Endothelial cell (in vitro differentiated cells): ENCODE measurements around the gene HIGD1B. TPM values are rescaled to one million over a fixed set of nuclear protein-coding genes. Genes with fewer than 3 reads are reported as not detected.

Experiments used
- DNase-seq: peaks from one replicate; pipeline ENCODE4 v3.0.0; 2021; ENCODE audit warnings: low spot score
- H3K27ac Mint-ChIP-seq: one replicate; pipeline ENCODE4 v1.8.0; 2021; ENCODE audit warnings: mixed read lengths, inconsistent platforms; ENCODE audit not compliant: unreplicated experiment
- H3K27me3 Mint-ChIP-seq: one replicate; pipeline ENCODE4 v1.8.0; 2021; ENCODE audit warnings: mild to moderate bottlenecking, moderate library complexity, mixed read lengths, inconsistent platforms; ENCODE audit not compliant: unreplicated experiment
- H3K36me3 Mint-ChIP-seq: one replicate; pipeline ENCODE4 v1.8.0; 2021; ENCODE audit warnings: mild to moderate bottlenecking, low read depth, mixed read lengths, inconsistent platforms; ENCODE audit not compliant: unreplicated experiment
- H3K4me1 Mint-ChIP-seq: one replicate; pipeline ENCODE4 v1.8.0; 2021; ENCODE audit warnings: mild to moderate bottlenecking, mixed read lengths, inconsistent platforms; ENCODE audit not compliant: unreplicated experiment
- H3K4me3 Mint-ChIP-seq: one replicate; pipeline ENCODE4 v1.8.0; 2021; ENCODE audit warnings: mild to moderate bottlenecking, mixed read lengths, inconsistent platforms; ENCODE audit not compliant: unreplicated experiment
- H3K9me3 Mint-ChIP-seq: one replicate; pipeline ENCODE4 v1.8.0; 2021; ENCODE audit warnings: mixed read lengths, inconsistent platforms; ENCODE audit not compliant: unreplicated experiment
- total RNA-seq: library from RNA; stranded (reverse); fragmentation: NEBNext Ultra II Directional; extraction: Animal tissue kit (Norgen Biotek cat#: 25700); gene quantifications from one replicate; pipeline ENCODE4 v1.2.1, GENCODE V29; 2021; ENCODE audit not compliant: unreplicated experiment
- TF ChIP-seq, protein P1 (sequence below): fragments of 200-600 bp; sonication (generic); IDR thresholded peaks from one replicate; pipeline ENCODE4 v1.5.0; 2021; ENCODE audit warnings: antibody characterized with exemption; ENCODE audit not compliant: unreplicated experiment

Gene HIGD1B
- total RNA-seq, 1 donor from 2014 or later, result not detected

DNA sequence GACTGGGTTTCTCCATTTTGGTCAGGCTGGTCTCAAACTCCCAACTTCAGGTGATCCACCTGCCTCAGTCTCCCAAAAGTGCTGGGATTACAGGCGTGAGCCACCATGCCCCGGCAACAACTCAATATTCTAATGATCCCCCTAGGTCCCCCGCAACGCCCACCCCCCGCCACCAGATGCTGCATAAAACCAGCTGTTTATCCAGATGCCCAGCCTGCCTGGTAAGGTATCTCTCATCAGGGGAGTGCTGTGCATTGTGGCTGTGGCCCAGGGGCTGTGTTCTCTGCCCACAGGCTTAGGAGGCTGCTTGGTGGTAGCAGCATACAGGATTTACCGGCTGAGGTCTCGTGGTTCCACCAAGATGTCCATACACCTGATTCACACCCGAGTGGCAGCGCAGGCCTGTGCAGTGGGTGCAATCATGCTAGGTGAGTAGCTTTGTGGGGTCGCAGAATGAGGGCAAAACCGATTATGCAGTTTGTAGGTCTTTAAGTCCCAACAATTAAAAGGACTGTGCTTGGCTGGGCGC, 1.3 kb downstream of the HIGD1B start:
- H3K4me1 Mint-ChIP-seq, result peaks cover 4% of the 10 kb centered on the region
- TF ChIP-seq, protein P1, sequence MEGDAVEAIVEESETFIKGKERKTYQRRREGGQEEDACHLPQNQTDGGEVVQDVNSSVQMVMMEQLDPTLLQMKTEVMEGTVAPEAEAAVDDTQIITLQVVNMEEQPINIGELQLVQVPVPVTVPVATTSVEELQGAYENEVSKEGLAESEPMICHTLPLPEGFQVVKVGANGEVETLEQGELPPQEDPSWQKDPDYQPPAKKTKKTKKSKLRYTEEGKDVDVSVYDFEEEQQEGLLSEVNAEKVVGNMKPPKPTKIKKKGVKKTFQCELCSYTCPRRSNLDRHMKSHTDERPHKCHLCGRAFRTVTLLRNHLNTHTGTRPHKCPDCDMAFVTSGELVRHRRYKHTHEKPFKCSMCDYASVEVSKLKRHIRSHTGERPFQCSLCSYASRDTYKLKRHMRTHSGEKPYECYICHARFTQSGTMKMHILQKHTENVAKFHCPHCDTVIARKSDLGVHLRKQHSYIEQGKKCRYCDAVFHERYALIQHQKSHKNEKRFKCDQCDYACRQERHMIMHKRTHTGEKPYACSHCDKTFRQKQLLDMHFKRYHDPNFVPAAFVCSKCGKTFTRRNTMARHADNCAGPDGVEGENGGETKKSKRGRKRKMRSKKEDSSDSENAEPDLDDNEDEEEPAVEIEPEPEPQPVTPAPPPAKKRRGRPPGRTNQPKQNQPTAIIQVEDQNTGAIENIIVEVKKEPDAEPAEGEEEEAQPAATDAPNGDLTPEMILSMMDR, result no peak
- no peaks in the 10 kb centered on the region for H3K9me3 Mint-ChIP-seq
- no peak overlapping the region for H3K27ac Mint-ChIP-seq
- H3K36me3 Mint-ChIP-seq, result peaks cover 24% of the 10 kb centered on the region
- H3K27me3 Mint-ChIP-seq, result peaks cover 7% of the 10 kb centered on the region
- no peak for DNase-seq
- H3K4me3 Mint-ChIP-seq, result no peak overlapping the region

DNA sequence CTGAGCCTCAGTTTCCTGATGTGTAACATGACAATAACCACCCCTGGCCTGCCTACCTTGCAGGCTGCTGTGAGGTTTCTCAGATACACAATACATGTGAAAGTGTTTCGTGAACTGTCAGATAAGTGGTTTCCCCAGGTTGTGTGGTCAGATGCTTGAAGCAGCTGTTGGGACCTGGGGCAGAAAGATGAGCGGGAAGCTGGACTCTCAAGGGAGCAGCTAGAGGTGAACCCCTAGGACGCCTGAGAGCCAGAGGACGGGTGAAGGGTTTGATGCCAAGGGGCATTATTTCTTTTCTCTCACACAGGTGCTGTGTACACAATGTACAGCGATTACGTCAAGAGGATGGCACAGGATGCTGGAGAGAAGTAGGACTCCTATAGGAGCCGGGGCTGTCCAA, 2.3 kb downstream of the HIGD1B start:
- no peak for DNase-seq
- Mint-ChIP-seq H3K9me3 (no peaks in the 10 kb centered on the region), H3K27me3 (peaks cover 7% of the 10 kb centered on the region), H3K27ac (no peak overlapping the region), H3K4me1 (no peaks in the 10 kb centered on the region), H3K36me3 (peaks cover 32% of the 10 kb centered on the region), H3K4me3 (no peak overlapping the region)
- TF ChIP-seq, protein P1, result no peak

DNA sequence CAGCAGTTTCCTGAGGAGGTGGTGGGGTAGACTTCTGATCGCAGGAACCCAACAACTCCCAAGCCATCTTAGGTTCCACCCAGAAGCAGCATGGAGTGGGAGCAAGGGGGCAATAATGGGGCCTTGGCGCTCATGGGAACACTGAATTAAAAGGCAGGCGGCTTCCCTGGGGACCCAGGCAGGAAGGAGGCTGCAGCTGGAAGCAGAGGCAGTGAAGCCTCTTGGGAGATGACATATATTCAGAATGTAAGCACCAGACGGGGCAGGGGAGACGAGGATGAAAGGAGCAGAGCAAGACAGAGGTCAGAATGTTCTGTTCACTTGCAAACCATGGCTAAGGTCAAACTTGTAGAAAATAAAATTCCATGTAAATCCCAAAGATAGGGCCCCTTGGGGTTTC, 2.9 kb downstream of the HIGD1B start:
- Mint-ChIP-seq H3K27me3 (peaks cover 7% of the 10 kb centered on the region), H3K4me3 (no peak overlapping the region), H3K4me1 (no peaks in the 10 kb centered on the region), H3K27ac (no peak overlapping the region), H3K36me3 (peaks cover 32% of the 10 kb centered on the region), H3K9me3 (no peaks in the 10 kb centered on the region)
- TF ChIP-seq, protein P1, result no peak
- DNase-seq, result no peak

DNA sequence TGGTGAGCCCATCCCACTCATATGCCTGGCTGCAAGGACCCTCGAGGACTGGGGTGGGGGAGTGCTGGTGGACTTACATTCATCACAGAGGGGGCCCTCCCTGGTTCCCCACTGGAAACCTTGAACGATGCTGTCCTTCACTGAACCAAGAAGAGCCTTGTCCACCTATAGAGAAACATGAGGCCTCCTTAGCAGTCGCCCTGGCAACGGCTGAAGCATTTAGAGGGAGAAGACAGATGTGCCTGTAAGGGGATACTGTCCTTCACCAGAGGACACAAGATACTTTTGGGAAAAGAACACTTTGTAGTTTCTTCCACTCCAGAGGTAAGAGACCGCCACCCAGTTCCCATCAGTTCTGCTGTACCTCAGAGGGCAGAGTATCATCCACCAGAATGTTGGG, 6.5 kb downstream of the HIGD1B start:
- H3K27me3 Mint-ChIP-seq, result peaks cover 6% of the 10 kb centered on the region
- H3K27ac Mint-ChIP-seq, result no peak overlapping the region
- no peaks in the 10 kb centered on the region for H3K9me3 Mint-ChIP-seq
- peak overlapping the region; percentile 31 for H3K4me3 Mint-ChIP-seq
- TF ChIP-seq, protein P1, result no peak
- H3K36me3 Mint-ChIP-seq, result peaks cover 38% of the 10 kb centered on the region
- H3K4me1 Mint-ChIP-seq, result no peaks in the 10 kb centered on the region
- no peak for DNase-seq

DNA sequence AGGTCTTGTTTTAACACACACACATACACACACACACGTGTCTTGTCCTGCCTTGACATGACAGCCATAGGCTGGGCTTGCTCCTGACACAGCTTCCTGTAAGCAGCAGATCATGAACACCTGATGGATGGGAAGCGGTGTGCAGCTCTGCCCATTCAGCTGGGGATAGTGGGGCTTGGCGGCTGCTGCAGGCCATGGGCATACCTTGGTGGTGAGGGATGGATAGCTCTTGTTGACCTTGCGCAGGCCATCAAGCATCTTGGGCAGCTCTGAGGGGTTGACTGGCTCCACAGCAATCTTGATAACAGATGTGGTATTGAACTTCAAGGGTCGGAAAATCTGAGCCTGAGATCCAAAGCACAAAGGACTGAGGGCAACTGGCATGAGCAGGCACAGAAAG, 12.0 kb downstream of the HIGD1B start:
- no peak for DNase-seq
- TF ChIP-seq, protein P1, result no peak
- no peaks in the 10 kb centered on the region for H3K9me3 Mint-ChIP-seq
- H3K4me3 Mint-ChIP-seq, result no peak overlapping the region
- H3K36me3 Mint-ChIP-seq, result peaks cover 47% of the 10 kb centered on the region
- H3K27ac Mint-ChIP-seq, result no peak overlapping the region
- H3K27me3 Mint-ChIP-seq, result peaks cover 4% of the 10 kb centered on the region
- H3K4me1 Mint-ChIP-seq, result no peaks in the 10 kb centered on the region
